SK-MEL-5 (cell line): ENCODE results near the gene OSGIN1. TPM values are rescaled to one million over a fixed set of nuclear protein-coding genes. Genes with fewer than 3 reads are reported as not detected.

Source experiments
- DNase-seq: peaks from one replicate; pipeline ENCODE4 v3.0.0-alpha.2; 2016; ENCODE audit warnings: low read depth, low spot score
- in situ Hi-C: cut with HindIII; loops from 2 replicates; pipeline ENCODE4 v1.10.0; 2016; ENCODE audit warnings: low sequenced_read_pairs, high pct_unique_total_duplicates, low pct_unique_long_range_greater_than_20kb
- total RNA-seq: library from RNA; depleted of rRNA; stranded (reverse); fragments of >200 nt; shearing (Covaris generic); gene quantifications from 2 replicates; pipeline ENCODE4 v1.2.3, GENCODE V29; 2014

Gene OSGIN1
- total RNA-seq, 1 experiment from 2014 or later, result 88.5 TPM

- no peak for DNase-seq
- in situ Hi-C loops, result no loop called here
These were observed 21.4 kb downstream of the OSGIN1 start for GRCh38 chr16:83974475-83974874.

GRCh38 chr16:83975590-83976260 is 22.7 kb downstream of the OSGIN1 start:
- in situ Hi-C loops, result no loop called here

GRCh38 chr16:83977056-83977815 is 24.2 kb downstream of the OSGIN1 start:
- no peak for DNase-seq
- in situ Hi-C loops, result no loop called here

More at GRCh38 chr16:83975590-83976260, 22.7 kb downstream of the OSGIN1 start:
- no peak for DNase-seq

GRCh38 chr16:83978401-83978904 is 25.4 kb downstream of the OSGIN1 start:
- in situ Hi-C loops, result no loop called here

GRCh38 chr16:83979441-83979840 is 26.4 kb downstream of the OSGIN1 start:
- no peak for DNase-seq
- in situ Hi-C loops, result no loop called here

More at GRCh38 chr16:83978401-83978904, 25.4 kb downstream of the OSGIN1 start:
- no peak for DNase-seq

- in situ Hi-C loops, result no loop called here
- no peak for DNase-seq
These were observed 27.8 kb downstream of the OSGIN1 start for GRCh38 chr16:83980794-83981193.

DNA sequence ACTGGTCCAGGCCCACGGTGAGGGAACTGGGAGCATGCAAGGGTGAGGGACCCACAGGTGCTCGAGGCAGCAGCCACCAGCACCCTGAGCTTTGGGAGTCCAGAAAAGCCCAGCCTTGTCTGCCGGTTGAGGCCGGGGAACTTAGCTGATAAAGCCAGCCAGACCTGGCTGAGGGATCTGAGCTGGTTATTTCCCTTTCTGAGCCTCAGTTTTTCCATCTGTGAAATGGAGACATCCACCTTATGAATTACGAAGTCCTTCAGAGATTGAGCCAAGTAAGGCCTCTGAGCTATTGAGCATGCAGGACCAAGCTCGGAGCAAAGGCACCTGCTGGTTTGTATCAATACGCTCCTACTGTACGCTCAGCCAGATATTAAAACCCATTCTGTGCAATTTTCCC is 28.8 kb downstream of the OSGIN1 start:
- in situ Hi-C loops, result no loop called here
- DNase-seq, result no peak

DNA sequence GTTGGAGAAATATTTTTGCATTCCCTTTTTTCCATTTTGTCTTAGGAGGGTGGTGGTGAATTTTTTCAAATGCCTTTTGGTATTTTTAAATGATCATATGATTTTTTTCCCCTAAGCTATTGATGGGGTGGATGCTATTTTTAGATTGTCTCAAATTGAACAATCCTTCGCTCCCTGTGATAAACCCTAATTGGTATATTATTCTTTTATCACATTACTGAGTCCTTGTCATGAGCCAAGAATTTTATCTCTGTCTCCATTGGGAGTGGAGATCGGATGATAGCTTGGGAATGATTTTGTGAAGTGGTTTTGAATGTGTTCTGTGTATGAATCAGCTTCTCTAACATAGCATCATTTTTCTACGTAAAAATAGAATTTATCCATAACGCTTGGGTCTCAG is 30.5 kb downstream of the OSGIN1 start:
- in situ Hi-C loops, result no loop called here
- DNase-seq, result no peak

DNA sequence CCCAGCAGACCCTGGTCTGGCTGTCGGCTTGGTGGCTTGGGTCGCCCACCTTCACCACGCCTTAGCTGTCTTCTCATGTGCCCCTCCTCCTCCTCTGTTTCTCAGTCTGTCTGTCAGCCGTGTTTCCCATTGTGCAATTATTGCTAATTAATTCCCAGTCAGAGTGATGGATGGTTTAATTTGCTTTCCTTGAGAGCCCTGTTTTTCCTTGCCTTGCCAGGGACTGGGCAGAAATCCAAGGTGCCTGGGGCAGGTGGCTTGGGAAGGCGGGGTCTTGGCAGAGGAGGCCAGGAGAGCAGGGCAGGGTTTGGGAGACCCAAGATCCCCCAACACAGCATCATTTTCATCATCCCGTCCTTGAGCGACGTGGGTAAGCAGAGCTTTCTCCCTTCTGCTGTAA is 36.3 kb downstream of the OSGIN1 start:
- DNase-seq, result no peak
- in situ Hi-C loops, result no loop called here

GRCh38 chr16:83990492-83990891 is 37.5 kb downstream of the OSGIN1 start:
- DNase-seq, result no peak
- in situ Hi-C loops, result no loop called here

DNA sequence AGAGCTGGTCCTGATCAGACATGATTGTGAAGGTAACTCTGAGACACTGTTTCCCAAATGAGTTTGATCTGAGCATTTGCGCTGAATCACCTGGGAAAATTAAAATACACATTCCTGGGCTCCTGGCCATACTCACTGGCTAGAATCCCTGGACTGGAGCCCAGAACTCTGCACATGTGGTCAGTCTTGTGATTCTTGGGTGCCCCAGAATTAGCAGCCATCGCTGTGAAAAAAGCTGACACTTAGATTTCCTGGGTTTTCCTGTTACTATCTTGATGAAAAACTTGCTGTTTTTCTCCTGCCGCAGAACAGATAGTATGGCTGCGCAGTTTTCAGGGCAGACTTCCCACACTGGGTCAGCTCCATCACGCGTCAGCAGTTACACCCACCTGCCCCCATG is 39.6 kb downstream of the OSGIN1 start:
- in situ Hi-C loops, result no loop called here
- peak; percentile 28 for DNase-seq

DNA sequence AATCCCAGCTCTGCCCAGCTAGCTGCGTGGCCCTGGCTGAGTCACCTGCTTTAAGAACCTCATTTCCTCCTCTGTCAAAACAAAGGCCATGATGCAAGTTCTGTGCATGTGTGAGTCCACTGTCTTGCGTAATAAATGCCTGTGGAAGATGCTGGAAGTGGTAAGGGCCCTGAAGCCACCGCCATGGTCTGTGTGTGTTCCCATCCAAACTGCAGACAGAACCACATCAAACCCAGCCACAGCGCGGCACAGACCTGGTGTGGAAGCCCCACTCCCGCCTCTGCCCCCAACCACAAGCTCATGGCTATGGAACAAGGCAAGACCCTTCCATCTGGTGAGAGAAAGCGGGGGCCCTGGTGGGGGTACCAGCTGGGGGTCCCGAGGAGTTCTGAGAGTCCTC is 41.0 kb downstream of the OSGIN1 start:
- in situ Hi-C loops, result no loop called here

DNA sequence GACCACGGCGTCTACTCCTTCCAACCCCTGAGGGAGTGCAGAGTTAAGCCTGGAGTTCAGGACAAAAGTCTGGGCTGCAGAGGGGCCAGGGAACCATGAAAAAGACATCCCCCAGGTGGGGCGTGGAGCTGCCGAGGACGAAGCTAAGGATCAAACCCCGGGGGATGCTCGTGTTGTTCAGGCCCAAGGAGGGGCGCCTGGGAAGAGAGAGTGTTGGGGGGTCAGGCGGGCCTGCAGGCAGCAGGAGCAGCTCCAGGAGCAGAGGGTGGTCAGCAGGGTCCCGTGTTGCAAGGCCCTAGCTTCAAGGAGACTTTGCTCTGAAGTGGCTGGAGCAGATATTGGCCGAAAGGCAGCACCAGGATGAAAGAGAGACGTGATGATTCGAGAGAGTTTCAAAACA is 41.7 kb downstream of the OSGIN1 start:
- in situ Hi-C loops, result no loop called here
- DNase-seq, result no peak

More for the DNA sequence above, 41.0 kb downstream of the OSGIN1 start:
- DNase-seq, result peak; percentile 22

- in situ Hi-C loops, result no loop called here
- no peak for DNase-seq
These were observed 42.7 kb downstream of the OSGIN1 start for GRCh38 chr16:83995754-83996153.

DNA sequence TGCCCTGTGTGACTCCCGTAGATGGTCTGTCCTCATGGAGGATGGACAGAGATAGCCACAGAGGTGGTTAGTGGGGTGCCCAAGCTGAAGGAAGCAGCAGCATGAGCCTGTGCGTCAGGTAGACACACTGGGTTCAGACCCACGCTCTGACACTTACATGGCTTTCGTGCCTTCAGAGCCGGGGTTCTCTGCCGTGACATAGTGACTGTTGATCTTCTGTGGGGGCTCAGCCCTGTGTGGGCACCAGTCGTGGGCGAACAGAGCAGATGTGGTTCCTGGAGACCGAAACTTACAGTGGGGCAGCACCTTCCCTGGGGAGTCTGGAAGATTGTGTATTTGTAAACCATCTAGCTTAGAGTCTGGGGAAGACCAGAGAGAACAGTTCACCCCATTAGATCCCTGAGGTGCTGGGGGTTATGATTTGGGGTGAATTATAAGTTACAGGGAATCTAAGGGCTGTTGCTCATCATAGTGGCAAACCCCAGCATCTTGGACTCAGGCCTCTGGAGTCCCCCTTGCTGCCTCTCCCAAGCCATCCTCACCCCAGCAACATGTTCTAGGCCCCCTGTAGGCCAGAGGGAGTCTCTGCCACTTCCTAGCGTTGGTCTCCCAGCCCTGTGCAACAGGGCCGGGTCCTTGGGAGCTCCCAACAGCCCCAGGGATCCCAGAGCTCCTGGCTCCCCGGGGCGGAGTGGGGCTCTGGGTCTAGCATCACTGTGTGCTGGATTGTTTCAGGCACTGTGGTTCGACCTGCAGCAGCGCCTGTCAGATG is 43.6 kb downstream of the OSGIN1 start:
- in situ Hi-C loops, result no loop called here
- DNase-seq, result no peak

DNA sequence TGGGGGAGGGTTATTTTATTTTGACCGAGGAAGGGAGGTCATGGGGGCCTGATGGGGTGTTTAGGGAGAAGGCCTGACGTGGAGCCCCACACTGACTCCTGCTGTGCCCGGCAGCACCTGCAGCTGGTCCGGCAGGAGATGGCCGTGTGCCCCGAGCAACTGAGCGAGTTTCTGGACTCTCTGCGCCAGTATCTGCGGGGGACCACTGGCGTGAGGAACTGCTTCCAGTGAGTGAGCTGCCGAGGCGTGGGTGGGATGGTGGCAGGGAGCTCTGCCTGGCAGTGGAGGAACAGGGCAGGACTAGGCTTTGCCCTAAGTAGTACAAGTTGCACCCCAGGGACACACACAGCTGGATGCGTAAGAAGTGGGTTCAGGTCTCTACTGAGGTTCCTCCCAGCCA is 45.1 kb downstream of the OSGIN1 start:
- in situ Hi-C loops, result no loop called here
- DNase-seq, result no peak

DNA sequence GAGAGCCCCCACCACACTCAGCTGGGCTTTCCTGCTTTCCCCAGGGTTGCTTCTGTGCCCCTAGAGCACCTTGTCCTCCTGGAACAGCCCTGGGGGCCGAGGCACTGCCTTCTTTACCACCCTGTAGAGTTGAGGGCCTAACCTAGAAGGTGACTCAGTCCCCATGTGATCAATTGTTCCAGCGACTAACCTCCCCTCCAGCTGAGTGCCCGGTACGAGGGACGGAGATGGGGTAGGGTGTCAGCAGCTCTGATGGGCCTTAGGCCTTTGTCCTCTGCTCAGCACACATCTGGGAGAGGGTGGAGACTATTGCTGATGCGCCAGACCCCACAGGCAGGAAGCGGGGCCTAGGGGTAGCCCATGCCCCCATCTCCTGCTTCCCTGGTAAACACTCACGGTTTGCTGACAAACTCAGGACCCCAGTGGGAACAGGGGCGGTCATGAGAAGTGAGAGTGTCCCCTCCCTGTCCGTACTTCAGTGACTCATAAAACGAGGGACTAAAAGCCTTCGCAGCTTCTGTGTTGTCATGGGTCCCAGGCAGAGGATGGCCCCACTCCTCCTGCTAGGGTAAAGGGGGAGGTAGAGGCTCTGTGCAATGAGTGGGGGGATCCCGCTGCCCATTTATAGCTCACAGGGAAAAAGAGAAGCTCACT is 48.1 kb downstream of the OSGIN1 start:
- in situ Hi-C loops, result no loop called here
- DNase-seq, result no peak

GRCh38 chr16:84001726-84002125 is 48.7 kb downstream of the OSGIN1 start:
- in situ Hi-C loops, result no loop called here
- DNase-seq, result no peak
